A549 (cell line): ENCODE data around the gene RPTOR.

Experiments used
- CBX8 ChIP-seq: fragments of 200-600 bp; sonication (generic); IDR thresholded peaks from 2 replicates; pipeline ENCODE4 v1.6.1; 2016
- CEBPB ChIP-seq, 2 experiments: fragments of >200 bp in 1 of 2; sonication (Bioruptor Twin) in 1 of 2; formaldehyde crosslinking in 1 of 2; IDR thresholded peaks; 2 replicates each; pipeline ENCODE4 v1.6.1; 2012 to 2016
- CHD2 ChIP-seq: fragments of 150-350 bp; IDR thresholded peaks from 2 replicates; pipeline ENCODE4 v1.6.1; 2014; ENCODE audit warnings: low read length; ENCODE audit not compliant: partially characterized antibody
- JUNB ChIP-seq: fragments of >200 bp; sonication (Bioruptor Twin); formaldehyde crosslinking; IDR thresholded peaks from 2 replicates; pipeline ENCODE4 v1.6.1; 2016
- POLR2A ChIP-seq: IDR thresholded peaks from 2 replicates; pipeline ENCODE4 v1.6.1; 2012; ENCODE audit warnings: mild to moderate bottlenecking, low read length
- RAD21 ChIP-seq, 2 experiments: fragments of >200 bp in 1 of 2; sonication (Bioruptor Twin) in 1 of 2; formaldehyde crosslinking in 1 of 2; IDR thresholded peaks in 1 of 2; conservative IDR thresholded peaks in 1 of 2; 2 replicates in 1 of 2; 3 replicates in 1 of 2; pipeline ENCODE4 v1.6.1; 2012 to 2018; ENCODE audit warnings: inconsistent platforms in 1 of 2
- TF ChIP-seq, protein P1 (sequence below): IDR thresholded peaks from 2 replicates; pipeline ENCODE4 v1.6.1; 2012
- TF ChIP-seq, protein P2 (sequence below): fragments of >200 bp; sonication (Bioruptor Twin); formaldehyde crosslinking; IDR thresholded peaks from 3 replicates; pipeline ENCODE4 v1.5.1; 2016
- TF ChIP-seq, protein P3 (sequence below): fragments of 450-650 bp; IDR thresholded peaks from 2 replicates; pipeline ENCODE4 v1.6.1; 2014; ENCODE audit warnings: antibody characterized with exemption
- TF ChIP-seq, protein P4 (sequence below): fragments of 200-600 bp; sonication (generic); IDR thresholded peaks from 2 replicates; pipeline ENCODE4 v1.6.1; 2016; ENCODE audit warnings: antibody characterized with exemption, mild to moderate bottlenecking, moderate library complexity

DNA sequence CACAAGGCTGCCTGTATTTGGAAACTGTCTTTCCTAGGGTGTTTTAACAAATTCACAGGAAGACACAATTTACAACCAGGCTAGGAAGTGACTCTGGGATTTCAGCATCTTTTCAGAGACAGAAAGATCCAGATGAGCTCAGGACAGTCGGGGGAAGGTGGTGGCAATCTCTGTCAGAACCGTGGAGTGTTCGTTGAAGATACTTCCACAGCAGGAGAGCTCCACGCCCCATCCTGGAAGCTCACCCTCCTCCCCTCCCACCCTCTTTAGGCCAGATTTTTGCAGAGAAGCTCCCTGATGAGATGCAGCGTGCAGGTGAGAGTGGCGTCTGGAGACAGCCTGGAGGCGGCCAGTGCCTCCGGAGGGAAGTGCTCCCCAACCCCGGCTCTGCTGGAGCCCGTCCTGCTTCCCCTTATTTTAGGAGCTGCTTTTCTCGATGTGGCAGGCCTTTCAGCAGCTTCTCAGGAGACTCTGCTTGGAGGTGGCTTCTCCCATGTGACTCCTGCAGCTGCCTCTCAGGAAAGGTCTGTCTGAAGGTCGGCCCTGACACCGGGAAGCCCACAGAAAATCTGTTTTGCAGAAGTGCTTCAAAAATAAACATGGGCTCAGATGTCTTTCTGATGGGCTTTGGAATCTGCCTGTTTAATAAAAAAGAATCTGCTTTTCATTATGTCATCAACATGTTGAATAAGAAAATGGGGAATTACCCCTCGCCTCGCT is 260.6 kb downstream of the RPTOR start:
- TF ChIP-seq JUNB: no peak
- no peak for TF ChIP-seq CEBPB (IDR thresholded peaks at IDR 0.05)
- TF ChIP-seq, protein P1, sequence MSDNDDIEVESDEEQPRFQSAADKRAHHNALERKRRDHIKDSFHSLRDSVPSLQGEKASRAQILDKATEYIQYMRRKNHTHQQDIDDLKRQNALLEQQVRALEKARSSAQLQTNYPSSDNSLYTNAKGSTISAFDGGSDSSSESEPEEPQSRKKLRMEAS: no peak
- TF ChIP-seq, protein P2, sequence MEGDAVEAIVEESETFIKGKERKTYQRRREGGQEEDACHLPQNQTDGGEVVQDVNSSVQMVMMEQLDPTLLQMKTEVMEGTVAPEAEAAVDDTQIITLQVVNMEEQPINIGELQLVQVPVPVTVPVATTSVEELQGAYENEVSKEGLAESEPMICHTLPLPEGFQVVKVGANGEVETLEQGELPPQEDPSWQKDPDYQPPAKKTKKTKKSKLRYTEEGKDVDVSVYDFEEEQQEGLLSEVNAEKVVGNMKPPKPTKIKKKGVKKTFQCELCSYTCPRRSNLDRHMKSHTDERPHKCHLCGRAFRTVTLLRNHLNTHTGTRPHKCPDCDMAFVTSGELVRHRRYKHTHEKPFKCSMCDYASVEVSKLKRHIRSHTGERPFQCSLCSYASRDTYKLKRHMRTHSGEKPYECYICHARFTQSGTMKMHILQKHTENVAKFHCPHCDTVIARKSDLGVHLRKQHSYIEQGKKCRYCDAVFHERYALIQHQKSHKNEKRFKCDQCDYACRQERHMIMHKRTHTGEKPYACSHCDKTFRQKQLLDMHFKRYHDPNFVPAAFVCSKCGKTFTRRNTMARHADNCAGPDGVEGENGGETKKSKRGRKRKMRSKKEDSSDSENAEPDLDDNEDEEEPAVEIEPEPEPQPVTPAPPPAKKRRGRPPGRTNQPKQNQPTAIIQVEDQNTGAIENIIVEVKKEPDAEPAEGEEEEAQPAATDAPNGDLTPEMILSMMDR: no peak
- no peak for TF ChIP-seq RAD21 (conservative IDR thresholded peaks at IDR 0.05 in 1 of 2, IDR thresholded peaks at IDR 0.05 in 1 of 2)
- TF ChIP-seq POLR2A: no peak
- no peak for TF ChIP-seq CHD2
- TF ChIP-seq, protein P3, sequence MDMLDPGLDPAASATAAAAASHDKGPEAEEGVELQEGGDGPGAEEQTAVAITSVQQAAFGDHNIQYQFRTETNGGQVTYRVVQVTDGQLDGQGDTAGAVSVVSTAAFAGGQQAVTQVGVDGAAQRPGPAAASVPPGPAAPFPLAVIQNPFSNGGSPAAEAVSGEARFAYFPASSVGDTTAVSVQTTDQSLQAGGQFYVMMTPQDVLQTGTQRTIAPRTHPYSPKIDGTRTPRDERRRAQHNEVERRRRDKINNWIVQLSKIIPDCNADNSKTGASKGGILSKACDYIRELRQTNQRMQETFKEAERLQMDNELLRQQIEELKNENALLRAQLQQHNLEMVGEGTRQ: no peak
- TF ChIP-seq, protein P4, sequence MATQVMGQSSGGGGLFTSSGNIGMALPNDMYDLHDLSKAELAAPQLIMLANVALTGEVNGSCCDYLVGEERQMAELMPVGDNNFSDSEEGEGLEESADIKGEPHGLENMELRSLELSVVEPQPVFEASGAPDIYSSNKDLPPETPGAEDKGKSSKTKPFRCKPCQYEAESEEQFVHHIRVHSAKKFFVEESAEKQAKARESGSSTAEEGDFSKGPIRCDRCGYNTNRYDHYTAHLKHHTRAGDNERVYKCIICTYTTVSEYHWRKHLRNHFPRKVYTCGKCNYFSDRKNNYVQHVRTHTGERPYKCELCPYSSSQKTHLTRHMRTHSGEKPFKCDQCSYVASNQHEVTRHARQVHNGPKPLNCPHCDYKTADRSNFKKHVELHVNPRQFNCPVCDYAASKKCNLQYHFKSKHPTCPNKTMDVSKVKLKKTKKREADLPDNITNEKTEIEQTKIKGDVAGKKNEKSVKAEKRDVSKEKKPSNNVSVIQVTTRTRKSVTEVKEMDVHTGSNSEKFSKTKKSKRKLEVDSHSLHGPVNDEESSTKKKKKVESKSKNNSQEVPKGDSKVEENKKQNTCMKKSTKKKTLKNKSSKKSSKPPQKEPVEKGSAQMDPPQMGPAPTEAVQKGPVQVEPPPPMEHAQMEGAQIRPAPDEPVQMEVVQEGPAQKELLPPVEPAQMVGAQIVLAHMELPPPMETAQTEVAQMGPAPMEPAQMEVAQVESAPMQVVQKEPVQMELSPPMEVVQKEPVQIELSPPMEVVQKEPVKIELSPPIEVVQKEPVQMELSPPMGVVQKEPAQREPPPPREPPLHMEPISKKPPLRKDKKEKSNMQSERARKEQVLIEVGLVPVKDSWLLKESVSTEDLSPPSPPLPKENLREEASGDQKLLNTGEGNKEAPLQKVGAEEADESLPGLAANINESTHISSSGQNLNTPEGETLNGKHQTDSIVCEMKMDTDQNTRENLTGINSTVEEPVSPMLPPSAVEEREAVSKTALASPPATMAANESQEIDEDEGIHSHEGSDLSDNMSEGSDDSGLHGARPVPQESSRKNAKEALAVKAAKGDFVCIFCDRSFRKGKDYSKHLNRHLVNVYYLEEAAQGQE: no peak
- no peak for TF ChIP-seq CBX8
